Ishikawa (cell line): ENCODE results near the gene PSMB5.

Source experiments
- CEBPB ChIP-seq: IDR thresholded peaks from 2 replicates; pipeline ENCODE4 v1.6.1; 2012
- CREB1 ChIP-seq: IDR thresholded peaks from 2 replicates; pipeline ENCODE4 v1.6.1; 2012; ENCODE audit warnings: low read depth
- EGR1 ChIP-seq: IDR thresholded peaks from 2 replicates; pipeline ENCODE4 v1.6.1; 2012
- EP300 ChIP-seq: IDR thresholded peaks from 2 replicates; pipeline ENCODE4 v1.6.1; 2012; ENCODE audit warnings: borderline replicate concordance
- FOXM1 ChIP-seq: IDR thresholded peaks from 2 replicates; pipeline ENCODE4 v1.6.1; 2012; ENCODE audit warnings: low read depth, borderline replicate concordance
- MAX ChIP-seq: IDR thresholded peaks from 2 replicates; pipeline ENCODE4 v1.6.1; 2012
- NFIC ChIP-seq: IDR thresholded peaks from 2 replicates; pipeline ENCODE4 v1.6.1; 2012
- RAD21 ChIP-seq: IDR thresholded peaks from 2 replicates; pipeline ENCODE4 v1.6.1; 2012; ENCODE audit warnings: low read depth
- REST ChIP-seq: IDR thresholded peaks from 2 replicates; pipeline ENCODE4 v1.6.1; 2012; ENCODE audit warnings: low read depth, mild to moderate bottlenecking
- TAF1 ChIP-seq: IDR thresholded peaks from 2 replicates; pipeline ENCODE4 v1.6.1; 2012; ENCODE audit warnings: low read depth, mild to moderate bottlenecking
- TCF12 ChIP-seq: IDR thresholded peaks from 2 replicates; pipeline ENCODE4 v1.6.1; 2012; ENCODE audit warnings: low read depth
- TEAD4 ChIP-seq: IDR thresholded peaks from 2 replicates; pipeline ENCODE4 v1.6.1; 2012
- USF1 ChIP-seq: IDR thresholded peaks from 2 replicates; pipeline ENCODE4 v1.6.1; 2012
- YY1 ChIP-seq: IDR thresholded peaks from 2 replicates; pipeline ENCODE4 v1.6.1; 2012; ENCODE audit warnings: low read depth
- ZBTB7A ChIP-seq: IDR thresholded peaks from 2 replicates; pipeline ENCODE4 v1.6.1; 2012; ENCODE audit warnings: low read depth

The PSMB5 gene

GRCh38 chr14:22993517-22993916, 41.2 kb downstream of the PSMB5 start:
- TF ChIP-seq EP300 (no peak), CEBPB (no peak), CREB1 (no peak), MAX (no peak), TEAD4 (no peak), REST (no peak), NFIC (no peak), EGR1 (no peak), TCF12 (no peak), FOXM1 (no peak)

- TF ChIP-seq YY1, result no peak
- no peak for TF ChIP-seq ZBTB7A
- TF ChIP-seq EGR1, result no peak
- no peak for TF ChIP-seq EP300
- no peak for TF ChIP-seq RAD21
- TF ChIP-seq FOXM1, result no peak
- TF ChIP-seq TEAD4, result no peak
- no peak for TF ChIP-seq MAX
- no peak for TF ChIP-seq REST
- no peak for TF ChIP-seq NFIC
- no peak for TF ChIP-seq CEBPB
- no peak for TF ChIP-seq TCF12
- TF ChIP-seq CREB1, result no peak
- TF ChIP-seq USF1, result no peak
- no peak for TF ChIP-seq TAF1
These were observed 42.8 kb downstream of the PSMB5 start for GRCh38 chr14:22991852-22992251.

- TF ChIP-seq TAF1, result no peak
- TF ChIP-seq MAX, result no peak
- no peak for TF ChIP-seq ZBTB7A
- TF ChIP-seq YY1, result no peak
- TF ChIP-seq NFIC, result no peak
- TF ChIP-seq CEBPB, result no peak
- no peak for TF ChIP-seq EP300
- no peak for TF ChIP-seq TEAD4
- no peak for TF ChIP-seq REST
- TF ChIP-seq TCF12, result no peak
- no peak for TF ChIP-seq RAD21
- no peak for TF ChIP-seq CREB1
- no peak for TF ChIP-seq EGR1
- TF ChIP-seq FOXM1, result no peak
- no peak for TF ChIP-seq USF1
These were observed 47.4 kb downstream of the PSMB5 start for GRCh38 chr14:22987291-22987690.

GRCh38 chr14:22986508-22987054, 48.1 kb downstream of the PSMB5 start:
- TF ChIP-seq USF1 (no peak), TEAD4 (no peak), REST (no peak), YY1 (no peak), EGR1 (no peak), CREB1 (no peak), TCF12 (no peak), RAD21 (peak; percentile 91)
